H1 (cell line): ENCODE measurements around the gene PGAM1. TPM values are rescaled to one million over a fixed set of nuclear protein-coding genes. Genes with fewer than 3 reads are reported as not detected.
A peak's percentile ranks its signal among the peaks of the same experiment; 100 is the strongest.

Source experiments
- ATF2 ChIP-seq: IDR thresholded peaks from 2 replicates; pipeline ENCODE4 v1.6.1; 2012; ENCODE audit warnings: low read length, inconsistent platforms
- BACH1 ChIP-seq: IDR thresholded peaks from 2 replicates; pipeline ENCODE4 v1.6.1; 2012; ENCODE audit warnings: low read length, improper control_type of control experiment
- BCL11A ChIP-seq, 2 experiments: IDR thresholded peaks; one replicate each; pipeline ENCODE4 v1.6.1; 2011; ENCODE audit warnings: low read depth in 2 of 2, low read length in 2 of 2, mild to moderate bottlenecking in 2 of 2
- CHD2 ChIP-seq: IDR thresholded peaks from 2 replicates; pipeline ENCODE4 v1.6.1; 2012; ENCODE audit warnings: low read length, improper control_type of control experiment
- CTCF ChIP-seq, 3 experiments: IDR thresholded peaks; 1 replicate in 2 of 3; 2 replicates in 1 of 3; pipeline versions ENCODE4 v1.5.1 to v1.6.1; 2011; ENCODE audit warnings: low read length in 3 of 3, mild to moderate bottlenecking in 3 of 3, inconsistent platforms in 2 of 3, low read depth in 1 of 3, moderate library complexity in 1 of 3; ENCODE audit not compliant: insufficient read depth in 1 of 3; ENCODE audit errors: control extremely low read depth in 1 of 3
- EGR1 ChIP-seq: IDR thresholded peaks from 2 replicates; pipeline ENCODE4 v1.6.1; 2011; ENCODE audit warnings: low read depth, low read length, borderline replicate concordance
- GABPA ChIP-seq: IDR thresholded peaks from 2 replicates; pipeline ENCODE4 v1.6.1; 2011; ENCODE audit warnings: mild to moderate bottlenecking, low read length, moderate library complexity, borderline replicate concordance; ENCODE audit not compliant: insufficient read depth
- GTF2F1 ChIP-seq: IDR thresholded peaks from 2 replicates; pipeline ENCODE4 v1.6.1; 2012; ENCODE audit warnings: low read depth, low read length, improper control_type of control experiment, borderline replicate concordance
- HDAC2 ChIP-seq, 2 experiments: fragments of 300-600 bp in 1 of 2; sonication (generic) in 1 of 2; IDR thresholded peaks; 2 replicates each; pipeline ENCODE4 v1.6.1; 2011 to 2012; ENCODE audit warnings: low read depth in 2 of 2, low read length in 2 of 2, mild to moderate bottlenecking in 2 of 2, moderate library complexity in 2 of 2, borderline replicate concordance in 1 of 2, inconsistent platforms in 1 of 2
- JUN ChIP-seq: IDR thresholded peaks from 2 replicates; pipeline ENCODE4 v1.6.1; 2011; ENCODE audit warnings: low read depth, mild to moderate bottlenecking, improper control_type of control experiment, low read length
- JUND ChIP-seq: IDR thresholded peaks from 2 replicates; pipeline ENCODE4 v1.6.1; 2011; ENCODE audit warnings: mild to moderate bottlenecking, improper control_type of control experiment, low read length
- KDM5A ChIP-seq: fragments of 200-600 bp; IDR thresholded peaks from 2 replicates; pipeline ENCODE4 v1.7.1; 2012; ENCODE audit warnings: mild to moderate bottlenecking, low read length, inconsistent platforms, mixed read lengths
- NANOG ChIP-seq: IDR thresholded peaks from 2 replicates; pipeline ENCODE4 v1.6.1; 2011; ENCODE audit warnings: low read length, low read depth, mild to moderate bottlenecking, inconsistent platforms; ENCODE audit not compliant: insufficient read depth, poor library complexity, severe bottlenecking
- NRF1 ChIP-seq: IDR thresholded peaks from 2 replicates; pipeline ENCODE4 v1.6.1; 2011; ENCODE audit warnings: mild to moderate bottlenecking, low read depth, low read length, improper control_type of control experiment
- SIN3A ChIP-seq, 2 experiments: IDR thresholded peaks in 1 of 2; conservative IDR thresholded peaks in 1 of 2; 2 replicates each; pipeline ENCODE4 v1.6.1; 2011 to 2012; ENCODE audit warnings: low read length in 2 of 2, improper control_type of control experiment in 1 of 2, low read depth in 1 of 2, mild to moderate bottlenecking in 1 of 2
- SP1 ChIP-seq: IDR thresholded peaks from 2 replicates; pipeline ENCODE4 v1.6.1; 2011; ENCODE audit warnings: low read depth, low read length
- TAF1 ChIP-seq: IDR thresholded peaks from 2 replicates; pipeline ENCODE4 v1.6.1; 2011; ENCODE audit warnings: mild to moderate bottlenecking, low read depth, low read length
- TAF7 ChIP-seq: optimal IDR thresholded peaks from 2 replicates; pipeline ENCODE3; 2011; ENCODE audit warnings: low read depth, mild to moderate bottlenecking, inconsistent platforms, low read length, moderate library complexity, borderline replicate concordance
- TBP ChIP-seq: IDR thresholded peaks from 2 replicates; pipeline ENCODE4 v1.6.1; 2011; ENCODE audit warnings: low read depth, low read length, improper control_type of control experiment
- polyA plus RNA-seq, 7 experiments: library from polyadenylated mRNA; depleted of rRNA in 3 of 7; stranded (reverse) in 5 of 7; unstranded in 2 of 7; fragments of >200 nt in 5 of 7; fragments of 200-250 nt in 2 of 7; gene quantifications; 1 replicate in 5 of 7; 2 replicates in 1 of 7; 4 replicates in 1 of 7; pipeline versions ENCODE4 v1.2.1 to v1.2.3, GENCODE V29; 2011 to 2013; ENCODE audit warnings: missing spikeins in 2 of 7, mixed read lengths in 2 of 7
- total RNA-seq: library from RNA; stranded (reverse); fragmentation: NEBNext Ultra II Directional; extraction: Animal tissue kit (Norgen Biotek cat#: 25700); gene quantifications from 2 replicates; pipeline ENCODE4 v1.2.1, GENCODE V29; 2021

Gene PGAM1
- total and polyA plus RNA-seq, 2 of the 8 experiments (the other 6 are each of a cell fraction or from before 2014, with no cell fraction given), result 791 to 799 TPM

DNA sequence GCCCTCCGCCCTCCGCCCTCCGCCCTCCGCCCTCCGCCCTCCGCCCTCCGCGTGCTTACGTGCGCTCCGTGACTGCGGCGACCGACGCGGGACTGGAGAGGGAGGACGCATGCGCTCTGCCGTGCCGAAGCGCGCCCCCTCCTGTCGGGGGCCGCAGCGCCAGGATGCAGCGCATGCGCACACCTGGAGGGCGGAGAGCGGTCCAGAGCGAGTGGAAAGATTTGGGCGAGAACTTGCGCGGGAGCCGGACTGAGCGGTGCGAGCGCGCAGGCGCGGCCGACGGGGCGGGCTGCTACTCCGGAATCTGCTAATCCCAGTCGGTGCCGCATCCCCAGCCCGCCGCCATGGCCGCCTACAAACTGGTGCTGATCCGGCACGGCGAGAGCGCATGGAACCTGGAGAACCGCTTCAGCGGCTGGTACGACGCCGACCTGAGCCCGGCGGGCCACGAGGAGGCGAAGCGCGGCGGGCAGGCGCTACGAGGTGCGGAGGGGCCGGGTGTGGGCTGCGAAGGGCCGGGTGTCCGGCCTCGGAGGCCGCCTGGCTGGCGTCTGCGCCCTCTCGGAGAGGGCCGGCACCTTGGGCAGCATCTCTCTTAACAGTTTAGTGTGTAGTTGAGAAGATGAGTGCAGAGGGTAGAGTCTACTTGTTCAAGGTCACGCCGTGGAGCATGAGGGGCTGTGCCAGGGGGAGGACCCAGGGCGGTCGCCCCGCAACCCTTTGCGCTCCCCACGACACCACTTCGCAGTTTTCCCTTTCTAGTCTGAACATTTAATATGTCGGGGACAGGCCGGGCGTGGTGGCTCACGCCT lies at the start of gene PGAM1 (continued):
- TF ChIP-seq GABPA, result no peak
- TF ChIP-seq TAF7, result no peak
- TF ChIP-seq JUN, result no peak
- TF ChIP-seq HDAC2 (IDR thresholded peaks at IDR 0.05; ENCODE audit: borderline replicate concordance in 1 of 2, low read depth in 2 of 2, low read length in 2 of 2), result peak; percentile 65 to 71; a peak in 1 of 4 replicates
- no peak for TF ChIP-seq CHD2
- peak; percentile 49; the same call in 1 of the 2 replicates for TF ChIP-seq GTF2F1
- peak; percentile 90 for TF ChIP-seq BACH1
- TF ChIP-seq NANOG, result no peak
- TF ChIP-seq SIN3A (conservative IDR thresholded peaks at IDR 0.05 in 1 of 2, IDR thresholded peaks at IDR 0.05 in 1 of 2; ENCODE audit: low read depth in 1 of 2, low read length in 2 of 2), result 0 out of 4 replicates have a peak, but pooled peaks of 1 of the 2 experiments have one; percentile 37
- TF ChIP-seq NRF1, result peak; percentile 85
- 0 out of 2 replicates have a peak, but pooled peaks have one; percentile 20 for TF ChIP-seq SP1
- peak; percentile 72 to 89 (median 85) for TF ChIP-seq CTCF (IDR thresholded peaks at IDR 0.05; ENCODE audit: control extremely low read depth in 1 of 3, insufficient read depth in 1 of 3, low read depth in 1 of 3, low read length in 3 of 3)
- peak; percentile 64 for TF ChIP-seq TBP
- TF ChIP-seq TAF1, result peak; percentile 85
- no peak for TF ChIP-seq KDM5A
- no peak for TF ChIP-seq ATF2
- TF ChIP-seq JUND, result no peak
- 0 out of 2 replicates have a peak, but pooled peaks have one; percentile 3 for TF ChIP-seq EGR1
- no peak for TF ChIP-seq BCL11A (IDR thresholded peaks at IDR 0.05; ENCODE audit: low read depth in 2 of 2, low read length in 2 of 2)
